Measurements from ENCODE around the gene ANAPC15. TPM values are rescaled to one million over a fixed set of nuclear protein-coding genes. Genes with fewer than 3 reads are reported as not detected.
"Not testable (repeated sequence)": the region's sequence is repeated elsewhere in the genome, so short reads cannot be mapped to it uniquely, and the experiment has no call there.

Gene ANAPC15
- total and polyA plus RNA-seq, 5 donors, result 36.3 to 77.7 (median 42.4) TPM

- intact Hi-C loops (cut with DNase I), result loop anchor here in 1 of 4 donors (5.0 kb wide), 1 partner anchor 165 kb away; no protein-coding TSS in a partner anchor
- not testable (repeated sequence) for H3K27me3 ChIP-seq (ENCODE audit: control insufficient read depth, insufficient read depth); H3K27ac ChIP-seq (ENCODE audit: low read length); DNase-seq; ATAC-seq; H3K4me1 ChIP-seq (ENCODE audit: control insufficient read depth, insufficient read depth, low read length); H3K4me3 ChIP-seq (ENCODE audit: low read length); H3K9me3 ChIP-seq (ENCODE audit: control insufficient read depth, low read length)
- 33% methylated on average over 1 of the region's 1 CpG for WGBS
These were observed 29.6 kb upstream of the ANAPC15 start for GRCh38 chr11:72142086-72142485.

GRCh38 chr11:72141066-72141465, 28.6 kb upstream of the ANAPC15 start:
- H3K4me1 ChIP-seq (ENCODE audit: control insufficient read depth, insufficient read depth, low read length), result no peaks in the 10 kb centered on the region
- WGBS, result 75% methylated on average over 3 of the region's 3 CpGs
- DNase-seq (no peak), ATAC-seq (no peak)
- intact Hi-C loops (cut with DNase I), result loop anchor here in 1 of 4 donors (5.0 kb wide), 1 partner anchor 164 kb away; no protein-coding TSS in a partner anchor
- H3K27me3 ChIP-seq (ENCODE audit: control insufficient read depth, insufficient read depth), result no peaks in the 10 kb centered on the region
- H3K9me3 ChIP-seq (ENCODE audit: control insufficient read depth, low read length), result no peaks in the 10 kb centered on the region
- H3K27ac ChIP-seq (ENCODE audit: low read length), result no peak overlapping the region
- H3K4me3 ChIP-seq (ENCODE audit: low read length), result no peak overlapping the region

GRCh38 chr11:72140661-72141060, 28.2 kb upstream of the ANAPC15 start:
- no peak for ATAC-seq
- Histone ChIP-seq H3K27me3 (ENCODE audit: control insufficient read depth, insufficient read depth) (no peaks in the 10 kb centered on the region), H3K27ac (ENCODE audit: low read length) (no peak overlapping the region), H3K9me3 (ENCODE audit: control insufficient read depth, low read length) (no peaks in the 10 kb centered on the region), H3K4me3 (ENCODE audit: low read length) (no peak overlapping the region), H3K4me1 (ENCODE audit: control insufficient read depth, insufficient read depth, low read length) (no peaks in the 10 kb centered on the region)
- intact Hi-C loops (cut with DNase I), result loop anchor here in 1 of 4 donors (5.0 kb wide), 1 partner anchor 163 kb away; no protein-coding TSS in a partner anchor
- no peak for DNase-seq
- WGBS, result 87% methylated on average over 2 of the region's 2 CpGs

- ATAC-seq (no peak), DNase-seq (no peak)
- 93% methylated on average over 11 of the region's 11 CpGs for WGBS
- intact Hi-C loops (cut with DNase I), result no loop called here
- Histone ChIP-seq H3K4me3 (ENCODE audit: low read length) (no peak overlapping the region), H3K27me3 (ENCODE audit: control insufficient read depth, insufficient read depth) (no peaks in the 10 kb centered on the region), H3K4me1 (ENCODE audit: control insufficient read depth, insufficient read depth, low read length) (no peaks in the 10 kb centered on the region), H3K27ac (ENCODE audit: low read length) (no peak overlapping the region), H3K9me3 (ENCODE audit: control insufficient read depth, low read length) (no peaks in the 10 kb centered on the region)
These were observed 27.0 kb upstream of the ANAPC15 start for GRCh38 chr11:72139500-72139899.

- DNase-seq (no peak), ATAC-seq (no peak)
- 82% methylated on average over 12 of the region's 12 CpGs for WGBS
- Histone ChIP-seq H3K27me3 (ENCODE audit: control insufficient read depth, insufficient read depth) (no peaks in the 10 kb centered on the region), H3K4me3 (ENCODE audit: low read length) (no peak overlapping the region), H3K4me1 (ENCODE audit: control insufficient read depth, insufficient read depth, low read length) (no peaks in the 10 kb centered on the region), H3K9me3 (ENCODE audit: control insufficient read depth, low read length) (no peaks in the 10 kb centered on the region), H3K27ac (ENCODE audit: low read length) (no peak overlapping the region)
- intact Hi-C loops (cut with DNase I), result no loop called here
These were observed 26.4 kb upstream of the ANAPC15 start for GRCh38 chr11:72138821-72139390.

GRCh38 chr11:72136684-72137262, 24.3 kb upstream of the ANAPC15 start:
- Histone ChIP-seq H3K9me3 (ENCODE audit: control insufficient read depth, low read length) (no peaks in the 10 kb centered on the region), H3K4me3 (ENCODE audit: low read length) (no peak overlapping the region), H3K27me3 (ENCODE audit: control insufficient read depth, insufficient read depth) (no peaks in the 10 kb centered on the region), H3K27ac (ENCODE audit: low read length) (no peak overlapping the region), H3K4me1 (ENCODE audit: control insufficient read depth, insufficient read depth, low read length) (no peaks in the 10 kb centered on the region)
- intact Hi-C loops (cut with DNase I), result no loop called here
- DNase-seq (no peak), ATAC-seq (no peak)
- WGBS, result 76% methylated on average over 4 of the region's 4 CpGs

GRCh38 chr11:72135891-72136683, 23.6 kb upstream of the ANAPC15 start:
- WGBS, result 85% methylated on average over 14 of the region's 14 CpGs
- H3K27me3 ChIP-seq (ENCODE audit: control insufficient read depth, insufficient read depth), result no peaks in the 10 kb centered on the region
- no peaks in the 10 kb centered on the region for H3K4me1 ChIP-seq (ENCODE audit: control insufficient read depth, insufficient read depth, low read length)
- H3K4me3 ChIP-seq (ENCODE audit: low read length), result no peak overlapping the region
- intact Hi-C loops (cut with DNase I), result no loop called here
- ATAC-seq (peak in 1 of 2 donors; percentile 34), DNase-seq (no peak)
- no peaks in the 10 kb centered on the region for H3K9me3 ChIP-seq (ENCODE audit: control insufficient read depth, low read length)
- H3K27ac ChIP-seq (ENCODE audit: low read length), result no peak overlapping the region

GRCh38 chr11:72135473-72135872, 23.0 kb upstream of the ANAPC15 start, which contains the start of gene FOLR3:
TSS of gene FOLR3 (plus strand) at chr11:72135725. CDS start at chr11:72135953, 228 bp downstream.
- H3K9me3 ChIP-seq (ENCODE audit: control insufficient read depth, low read length); H3K4me3 ChIP-seq (ENCODE audit: low read length); H3K27ac ChIP-seq (ENCODE audit: low read length); H3K27me3 ChIP-seq (ENCODE audit: control insufficient read depth, insufficient read depth); DNase-seq; H3K4me1 ChIP-seq (ENCODE audit: control insufficient read depth, insufficient read depth, low read length); intact Hi-C loops (cut with DNase I): not testable (repeated sequence)
- 84% methylated on average over 4 of the region's 4 CpGs for WGBS
- ATAC-seq, result peak; percentile 32 to 51

- WGBS, result 78% methylated on average over 2 of the region's 2 CpGs
- no peaks in the 10 kb centered on the region for H3K27me3 ChIP-seq (ENCODE audit: control insufficient read depth, insufficient read depth)
- no peak overlapping the region for H3K27ac ChIP-seq (ENCODE audit: low read length)
- no peaks in the 10 kb centered on the region for H3K4me1 ChIP-seq (ENCODE audit: control insufficient read depth, insufficient read depth, low read length)
- no peak for ATAC-seq
- H3K4me3 ChIP-seq (ENCODE audit: low read length), result no peak overlapping the region
- no peak for DNase-seq
- intact Hi-C loops (cut with DNase I), result no loop called here
- no peaks in the 10 kb centered on the region for H3K9me3 ChIP-seq (ENCODE audit: control insufficient read depth, low read length)
These were observed 20.2 kb upstream of the ANAPC15 start for GRCh38 chr11:72132646-72133045.

GRCh38 chr11:72129381-72129780, 16.9 kb upstream of the ANAPC15 start:
- no peak overlapping the region for H3K4me3 ChIP-seq (ENCODE audit: low read length)
- 78% methylated on average over 3 of the region's 3 CpGs for WGBS
- H3K27ac ChIP-seq (ENCODE audit: low read length), result no peak overlapping the region
- no peaks in the 10 kb centered on the region for H3K9me3 ChIP-seq (ENCODE audit: control insufficient read depth, low read length)
- intact Hi-C loops (cut with DNase I), result no loop called here
- H3K4me1 ChIP-seq (ENCODE audit: control insufficient read depth, insufficient read depth, low read length), result no peaks in the 10 kb centered on the region
- ATAC-seq, result no peak
- no peak for DNase-seq
- no peaks in the 10 kb centered on the region for H3K27me3 ChIP-seq (ENCODE audit: control insufficient read depth, insufficient read depth)

- no peak for DNase-seq
- H3K27ac ChIP-seq (ENCODE audit: low read length), result no peak overlapping the region
- H3K4me3 ChIP-seq (ENCODE audit: low read length), result no peak overlapping the region
- intact Hi-C loops (cut with DNase I), result no loop called here
- no peaks in the 10 kb centered on the region for H3K9me3 ChIP-seq (ENCODE audit: control insufficient read depth, low read length)
- no peaks in the 10 kb centered on the region for H3K4me1 ChIP-seq (ENCODE audit: control insufficient read depth, insufficient read depth, low read length)
- ATAC-seq, result no peak
- WGBS, result 63% methylated on average over 2 of the region's 2 CpGs
- no peaks in the 10 kb centered on the region for H3K27me3 ChIP-seq (ENCODE audit: control insufficient read depth, insufficient read depth)
These were observed 15.4 kb upstream of the ANAPC15 start for GRCh38 chr11:72127923-72128322.

All from right cardiac atrium (tissue), 5 donors.